CD4-positive, alpha-beta T cell treated with Interleukin-2 at 100 ng/mL for 4 hours (primary cell): Measurements from ENCODE around the gene MYOD1.

Experiments
- DNase-seq: peaks from one replicate; pipeline ENCODE4 v3.0.0-alpha.2; 2020; ENCODE audit warnings: low spot score

Gene MYOD1

GRCh38 chr11:17750013-17750800 is 30.8 kb downstream of the MYOD1 start:
- no peak for DNase-seq

GRCh38 chr11:17750801-17751165 is 31.4 kb downstream of the MYOD1 start:
- DNase-seq: no peak

GRCh38 chr11:17751558-17751957 is 32.2 kb downstream of the MYOD1 start:
- no peak for DNase-seq

- DNase-seq: no peak
Measured at GRCh38 chr11:17752144-17752543, 32.8 kb downstream of the MYOD1 start.

- no peak for DNase-seq
Measured at GRCh38 chr11:17753153-17753552, 33.8 kb downstream of the MYOD1 start.

- no peak for DNase-seq
Measured at GRCh38 chr11:17753641-17754040, 34.3 kb downstream of the MYOD1 start.

GRCh38 chr11:17755891-17756290 is 36.5 kb downstream of the MYOD1 start:
- DNase-seq: no peak

- DNase-seq: no peak
Measured at GRCh38 chr11:17760102-17761029, 41.0 kb downstream of the MYOD1 start.

- no peak for DNase-seq
Measured at GRCh38 chr11:17762309-17762974, 43.1 kb downstream of the MYOD1 start.

- DNase-seq: no peak
Measured at GRCh38 chr11:17763244-17763643, 43.9 kb downstream of the MYOD1 start.

GRCh38 chr11:17763703-17764102 is 44.3 kb downstream of the MYOD1 start:
- DNase-seq: no peak

- no peak for DNase-seq
Measured at GRCh38 chr11:17764446-17765218, 45.3 kb downstream of the MYOD1 start.

GRCh38 chr11:17765356-17766072 is 46.1 kb downstream of the MYOD1 start:
- DNase-seq: no peak

- no peak for DNase-seq
Measured at GRCh38 chr11:17766073-17766359, 46.6 kb downstream of the MYOD1 start.

GRCh38 chr11:17766590-17766989 is 47.2 kb downstream of the MYOD1 start:
- DNase-seq: no peak

GRCh38 chr11:17767301-17767885 is 48.0 kb downstream of the MYOD1 start:
- no peak for DNase-seq

GRCh38 chr11:17767914-17768313 is 48.5 kb downstream of the MYOD1 start:
- DNase-seq: no peak

GRCh38 chr11:17768547-17768946 is 49.2 kb downstream of the MYOD1 start:
- DNase-seq: no peak

GRCh38 chr11:17769218-17769617 is 49.8 kb downstream of the MYOD1 start:
- DNase-seq: no peak

GRCh38 chr11:17770048-17770652 is 50.8 kb downstream of the MYOD1 start:
- no peak for DNase-seq

GRCh38 chr11:17770917-17771316 is 51.5 kb downstream of the MYOD1 start:
- no peak for DNase-seq
